Neuronal stem cell (in vitro differentiated cells): ENCODE results near the gene FAM32A.

Source experiments
- DNase-seq: peaks from one replicate; pipeline ENCODE4 v3.0.0-alpha.2; 2013; ENCODE audit warnings: low spot score
- H2AFZ ChIP-seq: one replicate; pipeline ENCODE4 v1.6.1; 2013; ENCODE audit warnings: mild to moderate bottlenecking, low read length, inconsistent platforms
- H2AK5ac ChIP-seq: 2 replicates; pipeline ENCODE4 v1.6.1; 2013; ENCODE audit warnings: low read depth, mild to moderate bottlenecking, inconsistent platforms, low read length, moderate library complexity, mixed read lengths
- H2BK120ac ChIP-seq: 2 replicates; pipeline ENCODE4 v1.6.1; 2013; ENCODE audit warnings: low read depth, mild to moderate bottlenecking, inconsistent platforms, low read length, moderate library complexity, mixed read lengths
- H2BK12ac ChIP-seq: one replicate; pipeline ENCODE4 v1.6.1; 2013; ENCODE audit warnings: low read length, inconsistent platforms
- H2BK15ac ChIP-seq: 2 replicates; pipeline ENCODE4 v1.6.1; 2013; ENCODE audit warnings: mild to moderate bottlenecking, low read length, inconsistent platforms, mixed read lengths
- H2BK5ac ChIP-seq: one replicate; pipeline ENCODE4 v1.6.1; 2013; ENCODE audit warnings: inconsistent platforms, mild to moderate bottlenecking, low read length, moderate library complexity
- H3K14ac ChIP-seq: one replicate; pipeline ENCODE4 v1.6.1; 2013; ENCODE audit warnings: low read length, inconsistent platforms
- H3K18ac ChIP-seq: 2 replicates; pipeline ENCODE4 v1.6.1; 2013; ENCODE audit warnings: low read length, inconsistent platforms
- H3K23ac ChIP-seq: 2 replicates; pipeline ENCODE4 v1.6.1; 2013; ENCODE audit warnings: low read depth, mild to moderate bottlenecking, mixed read lengths, low read length, inconsistent platforms; ENCODE audit not compliant: poor library complexity
- H3K27ac ChIP-seq: replicated peaks from 3 replicates; pipeline ENCODE4 v1.5.1; 2013; ENCODE audit warnings: low read length, inconsistent platforms
- H3K27me3 ChIP-seq, 3 experiments: 2 replicates each; pipeline ENCODE4 v1.6.1; 2013; ENCODE audit warnings: low read length in 3 of 3, mild to moderate bottlenecking in 2 of 3, inconsistent platforms in 1 of 3, low read depth in 1 of 3, mixed read lengths in 1 of 3, moderate library complexity in 1 of 3; ENCODE audit not compliant: control insufficient read depth in 3 of 3, insufficient read depth in 3 of 3
- H3K36me3 ChIP-seq, 2 donors: replicated peaks in 1 of 2; 2 replicates each; pipeline ENCODE4 v1.6.1; 2013; ENCODE audit warnings: low read length in 2 of 2; ENCODE audit not compliant: control insufficient read depth in 2 of 2, insufficient read depth in 2 of 2
- H3K4ac ChIP-seq: 2 replicates; pipeline ENCODE4 v1.6.1; 2013; ENCODE audit warnings: inconsistent platforms, mild to moderate bottlenecking, low read length, moderate library complexity
- H3K4me1 ChIP-seq, 2 donors: 1 replicate in 1 of 2; 2 replicates in 1 of 2; pipeline ENCODE4 v1.6.1; 2013; ENCODE audit warnings: low read length in 2 of 2, low read depth in 1 of 2; ENCODE audit not compliant: control insufficient read depth in 2 of 2, insufficient read depth in 1 of 2
- H3K4me2 ChIP-seq: one replicate; pipeline ENCODE4 v1.6.1; 2013; ENCODE audit warnings: mild to moderate bottlenecking, low read length, inconsistent platforms; ENCODE audit not compliant: insufficient read depth, poor library complexity, severe bottlenecking
- H3K4me3 ChIP-seq, 2 donors: 2 replicates each; pipeline ENCODE4 v1.5.1; 2013; ENCODE audit warnings: low read length in 2 of 2, mild to moderate bottlenecking in 2 of 2, inconsistent platforms in 1 of 2, moderate library complexity in 1 of 2
- H3K79me1 ChIP-seq: one replicate; pipeline ENCODE4 v1.6.1; 2013; ENCODE audit warnings: low read depth, mild to moderate bottlenecking, inconsistent platforms, low read length, moderate library complexity
- H3K9ac ChIP-seq: one replicate; pipeline ENCODE4 v1.6.1; 2013; ENCODE audit warnings: mild to moderate bottlenecking, low read depth, low read length, inconsistent platforms; ENCODE audit not compliant: poor library complexity
- H3K9me3 ChIP-seq, 2 donors: replicated peaks in 1 of 2; 2 replicates each; pipeline versions ENCODE3 to v1.6.1; 2013; ENCODE audit warnings: low read length in 2 of 2, mild to moderate bottlenecking in 2 of 2, inconsistent platforms in 1 of 2, low read depth in 1 of 2, mixed read lengths in 1 of 2, moderate library complexity in 1 of 2; ENCODE audit not compliant: control insufficient read depth in 2 of 2, insufficient read depth in 1 of 2
- H4K8ac ChIP-seq: one replicate; pipeline ENCODE4 v1.6.1; 2013; ENCODE audit warnings: low read depth, mild to moderate bottlenecking, inconsistent platforms, low read length, moderate library complexity
- H4K91ac ChIP-seq: one replicate; pipeline ENCODE4 v1.6.1; 2013; ENCODE audit warnings: low read length, low read depth, mild to moderate bottlenecking, inconsistent platforms; ENCODE audit not compliant: poor library complexity
- WGBS, 2 donors: extraction: QIAGEN DNeasy Blood & Tissue Kit; methylation state at CpG; one replicate each; pipeline ENCODE4 v1.1.7; 2013; ENCODE audit warnings: missing lambda C conversion rate in 2 of 2, mixed read lengths in 1 of 2; ENCODE audit not compliant: insufficient read length in 2 of 2, insufficient replicate concordance in 1 of 2; ENCODE audit errors: extremely low coverage in 2 of 2; 5-methylcytosine and 5-hydroxymethylcytosine counted together

Gene FAM32A

GRCh38 chr19:16160445-16160942 is 24.7 kb upstream of the FAM32A start:
- no peak overlapping the region for H3K4ac ChIP-seq
- no peak overlapping the region for H2AK5ac ChIP-seq
- H2AFZ ChIP-seq: no peak overlapping the region
- no peak overlapping the region for H3K4me2 ChIP-seq
- H3K4me1 ChIP-seq: no peaks in the 10 kb centered on the region
- H3K9ac ChIP-seq: no peak overlapping the region
- no CpG with 5 or more reads among the region's 6 CpGs for WGBS, 2 donors
- no peak overlapping the region for H2BK12ac ChIP-seq
- no peak overlapping the region for H3K18ac ChIP-seq
- no peaks in the 10 kb centered on the region for H3K9me3 ChIP-seq
- no peaks in the 10 kb centered on the region for H3K36me3 ChIP-seq
- H3K79me1 ChIP-seq: no peaks in the 10 kb centered on the region
- no peak overlapping the region for H3K4me3 ChIP-seq
- H3K27ac ChIP-seq: no peak overlapping the region
- H2BK5ac ChIP-seq: no peak overlapping the region
- H3K23ac ChIP-seq: no peak overlapping the region
- no peak overlapping the region for H4K91ac ChIP-seq
- no peak overlapping the region for H3K14ac ChIP-seq
- DNase-seq: no peak
- no peak overlapping the region for H2BK120ac ChIP-seq
- H3K27me3 ChIP-seq: no peaks in the 10 kb centered on the region
- H4K8ac ChIP-seq: no peak overlapping the region
- H2BK15ac ChIP-seq: no peak overlapping the region

- Histone ChIP-seq H3K14ac (no peak overlapping the region), H3K9me3 (no peaks in the 10 kb centered on the region), H2BK120ac (no peak overlapping the region), H2BK15ac (no peak overlapping the region), H2AK5ac (peak overlapping the region; percentile 65), H3K9ac (peak overlapping the region; percentile 66), H3K27ac (no peak overlapping the region), H3K18ac (no peak overlapping the region), H3K36me3 (no peaks in the 10 kb centered on the region), H3K79me1 (no peaks in the 10 kb centered on the region), H2BK5ac (no peak overlapping the region), H4K91ac (no peak overlapping the region), H2AFZ (no peak overlapping the region), H4K8ac (peak overlapping the region; percentile 24), H3K4me1 (no peaks in the 10 kb centered on the region), H3K4ac (no peak overlapping the region), H3K4me2 (no peak overlapping the region), H3K4me3 (no peak overlapping the region), H3K27me3 (no peaks in the 10 kb centered on the region), H3K23ac (no peak overlapping the region), H2BK12ac (no peak overlapping the region)
- no peak for DNase-seq
- WGBS, 2 donors: no CpG with 5 or more reads among the region's 14 CpGs
These were observed 24.2 kb upstream of the FAM32A start for GRCh38 chr19:16160943-16161560.

GRCh38 chr19:16161840-16162239 is 23.4 kb upstream of the FAM32A start:
- Histone ChIP-seq H3K27ac (no peak overlapping the region), H3K4me2 (no peak overlapping the region), H3K4me3 (no peak overlapping the region), H3K4ac (no peak overlapping the region), H3K18ac (no peak overlapping the region), H4K91ac (no peak overlapping the region), H2BK120ac (no peak overlapping the region), H2BK5ac (no peak overlapping the region), H3K27me3 (no peaks in the 10 kb centered on the region), H2AFZ (no peak overlapping the region), H3K36me3 (no peaks in the 10 kb centered on the region), H3K79me1 (no peaks in the 10 kb centered on the region), H4K8ac (no peak overlapping the region), H3K23ac (no peak overlapping the region), H2BK12ac (no peak overlapping the region), H3K9ac (no peak overlapping the region), H2BK15ac (no peak overlapping the region), H3K9me3 (no peaks in the 10 kb centered on the region), H3K14ac (no peak overlapping the region), H3K4me1 (no peaks in the 10 kb centered on the region), H2AK5ac (no peak overlapping the region)
- WGBS, 2 donors: no CpG with 5 or more reads among the region's 3 CpGs
- no peak for DNase-seq

- Histone ChIP-seq H2BK120ac (no peak overlapping the region), H3K23ac (no peak overlapping the region), H4K91ac (no peak overlapping the region), H3K4me3 (no peak overlapping the region), H3K14ac (no peak overlapping the region), H3K79me1 (no peaks in the 10 kb centered on the region), H3K4me1 (no peaks in the 10 kb centered on the region), H3K9ac (no peak overlapping the region), H2AFZ (no peak overlapping the region), H3K4ac (no peak overlapping the region), H3K27ac (no peak overlapping the region), H2BK15ac (no peak overlapping the region), H2BK5ac (no peak overlapping the region), H4K8ac (no peak overlapping the region), H3K18ac (no peak overlapping the region), H3K9me3 (no peaks in the 10 kb centered on the region), H2BK12ac (no peak overlapping the region), H2AK5ac (no peak overlapping the region), H3K36me3 (no peaks in the 10 kb centered on the region), H3K4me2 (no peak overlapping the region), H3K27me3 (no peaks in the 10 kb centered on the region)
- DNase-seq: no peak
- no CpG with 5 or more reads among the region's 13 CpGs for WGBS, 2 donors
These were observed 20.9 kb upstream of the FAM32A start for GRCh38 chr19:16164222-16164890.
